Suprapubic skin (tissue), 4 donors: ENCODE measurements around the gene BRINP2. TPM values are rescaled to one million over a fixed set of nuclear protein-coding genes. Genes with fewer than 3 reads are reported as not detected.

Experiments
- DNase-seq, 2 donors: peaks; one replicate each; pipeline ENCODE4 v3.0.0-alpha.2; 2019; ENCODE audit warnings: low spot score in 2 of 2
- H3K27ac ChIP-seq: fragments of 200-600 bp; sonication (generic); one replicate; pipeline ENCODE4 v1.5.1; 2019
- H3K27me3 ChIP-seq: fragments of 200-600 bp; sonication (generic); one replicate; pipeline ENCODE4 v1.5.1; 2019
- H3K36me3 ChIP-seq: fragments of 200-600 bp; sonication (generic); one replicate; pipeline ENCODE4 v1.5.1; 2019
- H3K4me1 ChIP-seq: fragments of 200-600 bp; sonication (generic); one replicate; pipeline ENCODE4 v1.5.1; 2019
- H3K4me3 ChIP-seq: fragments of 200-600 bp; sonication (generic); one replicate; pipeline ENCODE4 v1.5.1; 2019; ENCODE audit warnings: mild to moderate bottlenecking
- H3K9me3 ChIP-seq: fragments of 200-600 bp; sonication (generic); one replicate; pipeline ENCODE4 v1.5.1; 2019
- CTCF ChIP-seq, 2 donors: fragments of 200-600 bp in 1 of 2; fragments of 450-650 bp in 1 of 2; sonication (generic) in 1 of 2; IDR thresholded peaks; one replicate each; pipeline ENCODE4 v1.5.1; 2016 to 2019; ENCODE audit warnings: antibody characterized with exemption in 2 of 2, mild to moderate bottlenecking in 1 of 2, moderate library complexity in 1 of 2
- EP300 ChIP-seq: sonication (generic); formaldehyde crosslinking; IDR thresholded peaks from one replicate; pipeline ENCODE4 v1.6.1; 2017; ENCODE audit warnings: antibody characterized with exemption
- POLR2A ChIP-seq, 2 donors: fragments of 450-650 bp; IDR thresholded peaks; one replicate each; pipeline ENCODE4 v1.6.1; 2017; ENCODE audit warnings: antibody characterized with exemption in 2 of 2, mild to moderate bottlenecking in 2 of 2, moderate library complexity in 2 of 2
- POLR2AphosphoS5 ChIP-seq, 3 donors: sonication (generic); formaldehyde crosslinking; IDR thresholded peaks; one replicate each; pipeline ENCODE4 v1.6.1; 2017; ENCODE audit warnings: antibody characterized with exemption in 3 of 3
- WGBS: methylation state at CpG from one replicate; pipeline ENCODE4 v1.1.5; 2018; 5-methylcytosine and 5-hydroxymethylcytosine counted together
- total RNA-seq, 4 donors: library from RNA; depleted of rRNA; stranded (reverse); fragments of >200 nt; gene quantifications; one replicate each; pipeline ENCODE4 v1.1.0, GENCODE V29; 2016

Gene BRINP2
- total RNA-seq, 4 donors from 2014 or later: 0.30 to 0.39 TPM; not detected in 2

DNA sequence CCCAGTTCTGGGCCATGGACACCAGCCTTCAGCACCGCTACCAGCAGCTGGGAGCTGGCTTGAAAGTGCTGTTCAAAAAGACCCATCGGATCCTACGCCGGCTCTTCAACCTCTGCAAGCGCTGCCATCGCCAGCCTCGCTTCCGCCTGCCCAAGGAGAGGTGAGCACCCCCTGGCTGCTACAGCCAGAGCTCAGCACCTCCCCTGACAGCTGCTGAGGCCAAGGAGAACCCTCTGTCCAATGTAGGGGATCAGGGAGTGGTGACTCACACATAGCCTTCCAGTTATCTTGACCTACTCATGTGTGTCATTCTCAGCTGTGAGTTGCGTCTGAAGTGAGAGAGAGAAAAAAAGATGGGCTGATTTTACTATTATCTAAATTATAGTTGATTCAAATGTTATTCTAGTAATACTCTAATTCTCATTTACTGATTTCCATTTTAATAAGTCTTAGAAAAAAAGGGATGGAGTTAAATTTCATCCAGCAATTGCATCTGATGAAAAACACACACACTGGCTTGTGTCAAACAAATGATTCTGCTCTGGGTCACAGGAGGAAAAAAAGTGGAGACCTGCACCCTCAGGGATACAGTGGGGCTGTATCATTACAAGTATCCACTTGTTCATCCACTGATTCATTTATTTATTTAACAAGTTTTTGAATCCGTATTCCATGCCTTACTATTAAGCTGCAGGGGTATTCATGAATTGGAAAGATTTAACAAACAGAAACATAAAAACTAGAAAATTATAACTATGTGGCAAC lies 108.0 kb downstream of the BRINP2 start:
- no peak overlapping the region for H3K27ac ChIP-seq
- H3K27me3 ChIP-seq: no peaks in the 10 kb centered on the region
- H3K36me3 ChIP-seq: no peaks in the 10 kb centered on the region
- TF ChIP-seq POLR2AphosphoS5 (IDR thresholded peaks at IDR 0.05): no peak
- TF ChIP-seq POLR2A (IDR thresholded peaks at IDR 0.05): no peak
- TF ChIP-seq EP300: no peak
- TF ChIP-seq CTCF (IDR thresholded peaks at IDR 0.05): no peak
- 91% methylated on average over 9 of the region's 10 CpGs for whole genome bisulfite sequencing
- no peak for DNase-seq
- H3K9me3 ChIP-seq: no peaks in the 10 kb centered on the region
- peaks cover 4% of the 10 kb centered on the region for H3K4me1 ChIP-seq
- H3K4me3 ChIP-seq: no peak overlapping the region

- Histone ChIP-seq H3K9me3 (no peaks in the 10 kb centered on the region), H3K4me3 (no peak overlapping the region), H3K36me3 (no peaks in the 10 kb centered on the region), H3K27ac (no peak overlapping the region), H3K27me3 (no peaks in the 10 kb centered on the region), H3K4me1 (no peaks in the 10 kb centered on the region)
- no peak for DNase-seq
- TF ChIP-seq POLR2A (IDR thresholded peaks at IDR 0.05) (no peak), POLR2AphosphoS5 (IDR thresholded peaks at IDR 0.05) (no peak), CTCF (IDR thresholded peaks at IDR 0.05) (no peak), EP300 (no peak)
- 75% methylated on average over 5 of the region's 5 CpGs for WGBS
These were observed 111.1 kb downstream of the BRINP2 start for GRCh38 chr1:177281901-177282300.

DNA sequence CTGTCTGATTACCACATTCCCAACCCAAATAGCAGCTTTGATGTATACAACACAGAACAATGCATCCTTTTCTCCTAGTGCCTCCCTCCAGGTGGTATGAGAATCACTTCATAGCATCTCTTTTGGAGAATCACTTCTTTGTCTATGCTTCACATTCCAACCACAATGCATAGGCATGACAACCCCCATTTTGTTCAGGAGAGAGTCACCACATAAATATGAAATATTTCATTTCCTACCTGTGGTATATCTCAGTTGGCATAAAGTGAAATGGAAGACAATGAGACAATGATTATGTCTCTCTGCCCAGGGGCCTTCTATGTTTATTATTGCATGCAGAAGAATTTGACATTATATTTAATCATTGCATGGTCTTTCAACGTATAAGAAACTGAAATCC lies 112.2 kb downstream of the BRINP2 start:
- H3K4me1 ChIP-seq: no peaks in the 10 kb centered on the region
- H3K27me3 ChIP-seq: no peaks in the 10 kb centered on the region
- H3K36me3 ChIP-seq: no peaks in the 10 kb centered on the region
- no peak for TF ChIP-seq CTCF (IDR thresholded peaks at IDR 0.05)
- no peak for TF ChIP-seq POLR2A (IDR thresholded peaks at IDR 0.05)
- no peak for TF ChIP-seq POLR2AphosphoS5 (IDR thresholded peaks at IDR 0.05)
- TF ChIP-seq EP300: no peak
- no peak overlapping the region for H3K4me3 ChIP-seq
- no peak overlapping the region for H3K27ac ChIP-seq
- DNase-seq: no peak
- WGBS: 47% methylated on average over 1 of the region's 1 CpG
- no peaks in the 10 kb centered on the region for H3K9me3 ChIP-seq

DNA sequence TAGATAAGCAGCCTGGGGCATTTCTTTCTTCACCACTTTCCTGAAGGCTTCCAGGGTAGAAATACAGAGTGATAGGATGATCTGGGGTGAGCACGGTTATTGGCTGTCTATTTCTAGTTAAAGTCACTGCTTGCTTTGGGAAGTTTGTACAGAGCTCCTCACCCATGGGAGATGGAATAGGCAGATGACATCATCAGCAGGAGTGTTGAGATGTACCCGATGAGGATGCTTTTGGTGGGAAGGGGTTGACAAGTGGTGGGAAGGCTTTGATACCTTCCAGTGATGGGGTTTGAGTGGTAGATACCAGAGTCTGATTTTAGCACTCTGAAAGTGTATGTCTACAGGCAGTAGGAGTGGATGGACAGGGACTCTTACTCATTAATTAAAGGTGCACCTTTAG lies 112.6 kb downstream of the BRINP2 start:
- no peaks in the 10 kb centered on the region for H3K36me3 ChIP-seq
- no peak overlapping the region for H3K27ac ChIP-seq
- no peaks in the 10 kb centered on the region for H3K9me3 ChIP-seq
- H3K27me3 ChIP-seq: no peaks in the 10 kb centered on the region
- 73% methylated on average over 2 of the region's 2 CpGs for WGBS
- no peaks in the 10 kb centered on the region for H3K4me1 ChIP-seq
- DNase-seq: no peak
- H3K4me3 ChIP-seq: no peak overlapping the region
- TF ChIP-seq POLR2AphosphoS5 (IDR thresholded peaks at IDR 0.05) (no peak), POLR2A (IDR thresholded peaks at IDR 0.05) (no peak), CTCF (IDR thresholded peaks at IDR 0.05) (no peak), EP300 (no peak)

- no peak for DNase-seq
- Histone ChIP-seq H3K4me1 (no peaks in the 10 kb centered on the region), H3K4me3 (no peak overlapping the region), H3K36me3 (no peaks in the 10 kb centered on the region), H3K9me3 (no peaks in the 10 kb centered on the region), H3K27ac (no peak overlapping the region), H3K27me3 (no peaks in the 10 kb centered on the region)
- WGBS: 73% methylated on average over 3 of the region's 3 CpGs
- TF ChIP-seq EP300 (no peak), CTCF (IDR thresholded peaks at IDR 0.05) (no peak), POLR2A (IDR thresholded peaks at IDR 0.05) (no peak), POLR2AphosphoS5 (IDR thresholded peaks at IDR 0.05) (no peak)
These were observed 115.6 kb downstream of the BRINP2 start for GRCh38 chr1:177286396-177286795.
